Bronchial epithelial cell (primary cell): ENCODE data around the gene PTGER4. TPM values are rescaled to one million over a fixed set of nuclear protein-coding genes. Genes with fewer than 3 reads are reported as not detected.

ENCODE experiments used
- DNase-seq: peaks from one replicate; pipeline ENCODE4 v3.0.0-alpha.2; 2010; ENCODE audit warnings: low read depth
- FAIRE-seq: peaks from 2 replicates; lab custom pipeline; 2011; peaks lifted over from hg19 to GRCh38; lab: Jason Lieb, UNC
- H3K27me3 ChIP-seq: 2 replicates; pipeline ENCODE4 v1.5.1; 2011; ENCODE audit warnings: low read length; ENCODE audit not compliant: control insufficient read depth, insufficient read depth
- H3K36me3 ChIP-seq: 2 replicates; pipeline ENCODE4 v1.5.1; 2011; ENCODE audit warnings: low read length; ENCODE audit not compliant: control insufficient read depth, insufficient read depth
- H3K4me3 ChIP-seq: 2 replicates; pipeline ENCODE4 v1.5.1; 2011; ENCODE audit warnings: mild to moderate bottlenecking, low read depth, low read length, control low read depth
- CTCF ChIP-seq: IDR thresholded peaks from 2 replicates; pipeline ENCODE4 v1.5.1; 2011; ENCODE audit warnings: mild to moderate bottlenecking, moderate library complexity, low read length, control low read depth, inconsistent platforms; ENCODE audit not compliant: insufficient read depth, severe bottlenecking
- total RNA-seq: library from RNA; depleted of rRNA; stranded (reverse); fragments of >200 nt; gene quantifications from 2 replicates; pipeline ENCODE4 v1.2.1, GENCODE V29; 2014

Gene PTGER4
- total RNA-seq, 1 donor from 2014 or later = 8.7 TPM

GRCh38 chr5:40678460-40679147 is 1.1 kb upstream of the PTGER4 start:
- Histone ChIP-seq H3K4me3 (peak overlapping the region; percentile 41), H3K36me3 (peaks cover 1% of the 10 kb centered on the region), H3K27me3 (no peaks in the 10 kb centered on the region)
- TF ChIP-seq CTCF = no peak
- peak; percentile 43 for DNase-seq
- FAIRE-seq = no peak

- Histone ChIP-seq H3K36me3 (peaks cover 1% of the 10 kb centered on the region), H3K27me3 (no peaks in the 10 kb centered on the region), H3K4me3 (peak overlapping the region; percentile 71)
- DNase-seq (peak; percentile 92), FAIRE-seq (no peak)
- TF ChIP-seq CTCF = no peak
These were observed 385 bp upstream of the PTGER4 start for GRCh38 chr5:40679148-40679912.

GRCh38 chr5:40680741-40681362 is 1.1 kb downstream of the PTGER4 start:
- no peaks in the 10 kb centered on the region for H3K27me3 ChIP-seq
- peak overlapping the region; percentile 71 for H3K4me3 ChIP-seq
- peak; percentile 18 for TF ChIP-seq CTCF
- no peak for FAIRE-seq
- no peak for DNase-seq
- H3K36me3 ChIP-seq = peaks cover 1% of the 10 kb centered on the region

GRCh38 chr5:40681363-40682153 is 1.8 kb downstream of the PTGER4 start:
- DNase-seq = no peak
- no peaks in the 10 kb centered on the region for H3K27me3 ChIP-seq
- peak overlapping the region; percentile 71 for H3K4me3 ChIP-seq
- no peak for TF ChIP-seq CTCF
- FAIRE-seq = no peak
- H3K36me3 ChIP-seq = peaks cover 1% of the 10 kb centered on the region

GRCh38 chr5:40682154-40683017 is 2.7 kb downstream of the PTGER4 start:
- H3K27me3 ChIP-seq = no peaks in the 10 kb centered on the region
- peak overlapping the region; percentile 71 for H3K4me3 ChIP-seq
- DNase-seq = no peak
- H3K36me3 ChIP-seq = peaks cover 1% of the 10 kb centered on the region
- no peak for TF ChIP-seq CTCF
- peak; percentile 43 for FAIRE-seq
